WTC11 (cell line): ENCODE data around the gene FBXL13.
"Not testable (repeated sequence)": the region's sequence is repeated elsewhere in the genome, so short reads cannot be mapped to it uniquely, and the experiment has no call there.

ENCODE experiments used
- ATF3 ChIP-seq: sonication (generic); formaldehyde crosslinking; conservative IDR thresholded peaks from 2 replicates; pipeline ENCODE4 v1.8.1; 2022; ENCODE audit warnings: mild to moderate bottlenecking, missing genetic modification reagents
- ATF6 ChIP-seq: sonication (generic); formaldehyde crosslinking; IDR thresholded peaks from 2 replicates; pipeline ENCODE4 v1.8.1; 2023; ENCODE audit warnings: mild to moderate bottlenecking, missing genetic modification reagents
- CBFB ChIP-seq: sonication (generic); formaldehyde crosslinking; IDR thresholded peaks from 2 replicates; pipeline ENCODE4 v1.8.1; 2022; ENCODE audit warnings: mild to moderate bottlenecking, low read depth, missing genetic modification reagents
- CREB1 ChIP-seq: sonication (generic); formaldehyde crosslinking; IDR thresholded peaks from 2 replicates; pipeline ENCODE4 v1.8.0; 2023; ENCODE audit warnings: mild to moderate bottlenecking, missing genetic modification reagents
- CTCF ChIP-seq: fragments of 200-600 bp; IDR thresholded peaks from 2 replicates; pipeline ENCODE4 v1.8.0; 2022; ENCODE audit warnings: antibody characterized with exemption
- E2F1 ChIP-seq: sonication (generic); formaldehyde crosslinking; IDR thresholded peaks from 2 replicates; pipeline ENCODE4 v1.8.0; 2022; ENCODE audit warnings: mild to moderate bottlenecking, missing genetic modification reagents
- ESRRA ChIP-seq: sonication (generic); formaldehyde crosslinking; IDR thresholded peaks from 2 replicates; pipeline ENCODE4 v1.8.1; 2022; ENCODE audit warnings: mild to moderate bottlenecking, missing genetic modification reagents, borderline replicate concordance
- HMGXB4 ChIP-seq: sonication (generic); formaldehyde crosslinking; IDR thresholded peaks from 2 replicates; pipeline ENCODE4 v1.8.1; 2023; ENCODE audit warnings: mild to moderate bottlenecking, moderate library complexity, missing genetic modification reagents
- JAZF1 ChIP-seq: fragments of 250-450 bp; sonication (Bioruptor Pico); IDR thresholded peaks from 2 replicates; pipeline ENCODE4 v1.9.0; 2021; ENCODE audit warnings: moderate library complexity, mild to moderate bottlenecking, inconsistent platforms
- NFE2L1 ChIP-seq: sonication (generic); formaldehyde crosslinking; IDR thresholded peaks from 2 replicates; pipeline ENCODE4 v1.8.1; 2023; ENCODE audit warnings: missing genetic modification reagents
- NR2C2 ChIP-seq: sonication (generic); formaldehyde crosslinking; IDR thresholded peaks from 2 replicates; pipeline ENCODE4 v1.8.0; 2022; ENCODE audit warnings: mild to moderate bottlenecking, missing genetic modification reagents
- NR3C1 ChIP-seq: sonication (generic); formaldehyde crosslinking; conservative IDR thresholded peaks from 2 replicates; pipeline ENCODE4 v1.8.1; 2023; ENCODE audit warnings: low read depth, mild to moderate bottlenecking, missing genetic modification reagents
- SMAD3 ChIP-seq: sonication (generic); formaldehyde crosslinking; IDR thresholded peaks from 2 replicates; pipeline ENCODE4 v1.8.0; 2022; ENCODE audit warnings: missing genetic modification reagents, mild to moderate bottlenecking, borderline replicate concordance
- ZNF121 ChIP-seq: sonication (generic); formaldehyde crosslinking; IDR thresholded peaks from 2 replicates; pipeline ENCODE4 v1.8.0; 2023; ENCODE audit warnings: missing genetic modification reagents

GRCh38 chr7:102958004-102958403 is 116.6 kb downstream of the FBXL13 start:
- TF ChIP-seq CTCF; E2F1 (CRISPR knock-in tag); NR3C1 (CRISPR knock-in tag); JAZF1 (CRISPR knock-in tag); ZNF121 (CRISPR knock-in tag); ESRRA (CRISPR knock-in tag); NFE2L1 (CRISPR knock-in tag); NR2C2; SMAD3 (CRISPR knock-in tag); HMGXB4 (CRISPR knock-in tag); ATF3 (CRISPR knock-in tag); ATF6 (CRISPR knock-in tag); CBFB (CRISPR knock-in tag); CREB1 (CRISPR knock-in tag): not testable (repeated sequence)
